G401 (cell line): ENCODE results near the gene ABHD11. TPM values are rescaled to one million over a fixed set of nuclear protein-coding genes. Genes with fewer than 3 reads are reported as not detected.
"Not testable (repeated sequence)": the region's sequence is repeated elsewhere in the genome, so short reads cannot be mapped to it uniquely, and the experiment has no call there.

ENCODE experiments used
- DNase-seq: peaks from one replicate; pipeline ENCODE4 v3.0.0-alpha.2; 2015; ENCODE audit warnings: low spot score
- in situ Hi-C: cut with HindIII; loops from 2 replicates; pipeline ENCODE4 v1.10.0; 2016; ENCODE audit warnings: low sequenced_read_pairs, mixed read lengths
- total RNA-seq: library from RNA; depleted of rRNA; stranded (reverse); fragments of >200 nt; shearing (Covaris generic); gene quantifications from 2 replicates; pipeline ENCODE4 v1.2.3, GENCODE V29; 2014

ABHD11 gene
- total RNA-seq, 1 experiment from 2014 or later = 41.1 TPM

GRCh38 chr7:73722785-73723184, 15.8 kb downstream of the ABHD11 start:
- no peak for DNase-seq
- in situ Hi-C loops = no loop called here

- in situ Hi-C loops = not testable (repeated sequence)
Observed at GRCh38 chr7:73722182-73722581, 16.4 kb downstream of the ABHD11 start.

GRCh38 chr7:73721377-73721817, 17.2 kb downstream of the ABHD11 start:
- peak; percentile 97 for DNase-seq
- in situ Hi-C loops = no loop called here

More at GRCh38 chr7:73722182-73722581, 16.4 kb downstream of the ABHD11 start:
- DNase-seq = not testable (repeated sequence)

- DNase-seq, in situ Hi-C loops: not testable (repeated sequence)
Observed at GRCh38 chr7:73720443-73720842, 18.2 kb downstream of the ABHD11 start.

GRCh38 chr7:73719806-73720169, 18.8 kb downstream of the ABHD11 start:
- in situ Hi-C loops = no loop called here
- no peak for DNase-seq

- peak; percentile 68 for DNase-seq
- in situ Hi-C loops = no loop called here
Observed at GRCh38 chr7:73718905-73719805, 19.4 kb downstream of the ABHD11 start, which contains the start of gene STX1A. TSS of gene STX1A (minus strand) at chr7:73719669. CDS start at chr7:73719631, 38 bp downstream.

GRCh38 chr7:73718438-73718881, 20.1 kb downstream of the ABHD11 start:
- in situ Hi-C loops = no loop called here
- DNase-seq = no peak

GRCh38 chr7:73717991-73718405, 20.6 kb downstream of the ABHD11 start:
- DNase-seq = no peak
- in situ Hi-C loops = no loop called here

GRCh38 chr7:73717025-73717807, 21.4 kb downstream of the ABHD11 start:
- in situ Hi-C loops = no loop called here

GRCh38 chr7:73716318-73716890, 22.2 kb downstream of the ABHD11 start:
- in situ Hi-C loops = no loop called here
- DNase-seq = no peak

More at GRCh38 chr7:73717025-73717807, 21.4 kb downstream of the ABHD11 start:
- no peak for DNase-seq

- in situ Hi-C loops = no loop called here
- no peak for DNase-seq
Observed at GRCh38 chr7:73715648-73716317, 22.8 kb downstream of the ABHD11 start.

GRCh38 chr7:73713319-73713718, 25.3 kb downstream of the ABHD11 start:
- DNase-seq, in situ Hi-C loops: not testable (repeated sequence)

- in situ Hi-C loops = no loop called here
- no peak for DNase-seq
Observed at GRCh38 chr7:73712773-73713172, 25.8 kb downstream of the ABHD11 start.

GRCh38 chr7:73708961-73709549, 29.5 kb downstream of the ABHD11 start:
- no peak for DNase-seq
- in situ Hi-C loops = no loop called here

- in situ Hi-C loops = no loop called here
- peak; percentile 21 for DNase-seq
Observed at GRCh38 chr7:73707045-73707631, 31.5 kb downstream of the ABHD11 start.

GRCh38 chr7:73706126-73707044, 32.2 kb downstream of the ABHD11 start:
- in situ Hi-C loops = no loop called here
- peak; percentile 32 for DNase-seq

- DNase-seq = no peak
Observed at GRCh38 chr7:73705551-73705920, 33.1 kb downstream of the ABHD11 start.

More at GRCh38 chr7:73705551-73705920, 33.1 kb downstream of the ABHD11 start:
- in situ Hi-C loops = no loop called here
